ENCODE data around the gene CDC25B. TPM values are rescaled to one million over a fixed set of nuclear protein-coding genes. Genes with fewer than 3 reads are reported as not detected.

The CDC25B gene
- total and polyA plus RNA-seq, 10 of the 15 experiments (the other 5 are each of a cell fraction or from before 2014, with no cell fraction given), result 4.6 to 58.8 (median 24.6) TPM

- H3K79me2 ChIP-seq (ENCODE audit: control insufficient read depth, insufficient read depth, low read length), result no peaks in the 10 kb centered on the region
- ChIA-PET RAD21 (ENCODE audit: unreplicated experiment) (no interaction called here), SMC1A (ENCODE audit: uncharacterized antibody, unreplicated experiment) (interaction anchor here (1.4 kb wide), 1 partner anchor 15 kb away, joined by 3 read pairs; no protein-coding TSS in a partner anchor), CTCF (interaction anchor here (1.8 kb wide), 1 partner anchor 15 kb away, joined by 5 read pairs; the partner anchor contains the start of gene AP5S1), POLR2A (interaction anchor here (0.6 to 0.7 kb wide), 2 partner anchors 50 to 56 kb away, joined by 3 read pairs; no protein-coding TSS in a partner anchor)
- FAIRE-seq (no peak), DNase-seq (ENCODE audit: low read depth, low spot score) (no peak), ATAC-seq (no peak)
- H3K9ac ChIP-seq (ENCODE audit: control insufficient read depth, insufficient read depth, low read length), result no peak overlapping the region
- H3K36me3 ChIP-seq (ENCODE audit: control insufficient read depth in 2 of 2, insufficient read depth in 2 of 2, low read length in 1 of 2), result no peaks in the 10 kb centered on the region
- no peak overlapping the region for H3K4me2 ChIP-seq (ENCODE audit: control insufficient read depth, insufficient read depth)
- 89% methylated on average over 4 of the region's 4 CpGs for WGBS (ENCODE audit: insufficient coverage, insufficient replicate concordance, low lambda C conversion rate, missing lambda C conversion rate)
- H4K20me1 ChIP-seq (ENCODE audit: control insufficient read depth, insufficient read depth), result no peaks in the 10 kb centered on the region
- no peak for TF ChIP-seq ZNF207 (IDR thresholded peaks at IDR 0.05; ENCODE audit: borderline replicate concordance)
- no peak for TF ChIP-seq SREBF1 (IDR thresholded peaks at IDR 0.05; ENCODE audit: low read length)
- TF ChIP-seq CHD2 (IDR thresholded peaks at IDR 0.05; ENCODE audit: borderline replicate concordance, low read depth, low read length), result no peak
- no peaks in the 10 kb centered on the region for H3K9me3 ChIP-seq (replicated peaks; ENCODE audit: control insufficient read depth, insufficient read depth, low read length)
- intact Hi-C loops (cut with micrococcal nuclease; ENCODE audit: unreplicated experiment) (no loop called here), in situ Hi-C loops (cut with MboI) (no loop called here)
- H3K27me3 ChIP-seq (replicated peaks in 1 of 2; ENCODE audit: control insufficient read depth in 2 of 2, insufficient read depth in 2 of 2, low read length in 1 of 2), result no peaks in the 10 kb centered on the region
- H3K27ac ChIP-seq (ENCODE audit: control insufficient read depth, insufficient read depth), result no peak overlapping the region
- peaks cover 3% of the 10 kb centered on the region; the same call in 1 of the 2 replicates for H3K4me1 ChIP-seq (ENCODE audit: control insufficient read depth, insufficient read depth, low read length)
- no peak overlapping the region for H2AFZ ChIP-seq (ENCODE audit: control insufficient read depth, low read depth, low read length)
- no peak overlapping the region for H3K4me3 ChIP-seq
- no TSS peak for BruUV-seq (replicated peaks)
Observed at GRCh38 chr20:3836132-3836531, 40.0 kb downstream of the CDC25B start.

GRCh38 chr20:3839328-3839727 lies 43.2 kb downstream of the CDC25B start:
- no peaks in the 10 kb centered on the region for H3K9me3 ChIP-seq (replicated peaks; ENCODE audit: control insufficient read depth, insufficient read depth, low read length)
- in situ Hi-C loops (cut with MboI), result no loop called here
- RAD21 ChIA-PET (ENCODE audit: unreplicated experiment), result no interaction called here
- H2AFZ ChIP-seq (ENCODE audit: control insufficient read depth, low read depth, low read length), result no peak overlapping the region
- FAIRE-seq, result no peak
- WGBS (ENCODE audit: insufficient coverage, insufficient replicate concordance, low lambda C conversion rate, missing lambda C conversion rate), result 48% methylated on average over 3 of the region's 3 CpGs
- intact Hi-C loops (cut with micrococcal nuclease; ENCODE audit: unreplicated experiment), result no loop called here
- no peaks in the 10 kb centered on the region for H3K27me3 ChIP-seq (replicated peaks in 1 of 2; ENCODE audit: control insufficient read depth in 2 of 2, insufficient read depth in 2 of 2, low read length in 1 of 2)
- H4K20me1 ChIP-seq (ENCODE audit: control insufficient read depth, insufficient read depth), result no peaks in the 10 kb centered on the region
- BruUV-seq (replicated peaks), result no TSS peak
- SMC1A ChIA-PET (ENCODE audit: uncharacterized antibody, unreplicated experiment), result no interaction called here
- POLR2A ChIA-PET, result interaction anchor here (0.7 kb wide), 1 partner anchor 247 kb away, joined by 8 read pairs; no protein-coding TSS in a partner anchor
- no peak overlapping the region for H3K4me2 ChIP-seq (ENCODE audit: control insufficient read depth, insufficient read depth)
- H3K9ac ChIP-seq (ENCODE audit: control insufficient read depth, insufficient read depth, low read length), result no peak overlapping the region
- no peak for ATAC-seq
- peaks cover 4% of the 10 kb centered on the region; the same call in 1 of the 2 replicates for H3K4me1 ChIP-seq (ENCODE audit: control insufficient read depth, insufficient read depth, low read length)
- no peaks in the 10 kb centered on the region for H3K79me2 ChIP-seq (ENCODE audit: control insufficient read depth, insufficient read depth, low read length)
- H3K4me3 ChIP-seq, result no peak overlapping the region
- H3K27ac ChIP-seq (ENCODE audit: control insufficient read depth, insufficient read depth), result no peak overlapping the region
- CTCF ChIA-PET, result no interaction called here
- DNase-seq (ENCODE audit: low read depth, low spot score), result no peak
- no peaks in the 10 kb centered on the region for H3K36me3 ChIP-seq (ENCODE audit: control insufficient read depth in 2 of 2, insufficient read depth in 2 of 2, low read length in 1 of 2)
- TF ChIP-seq ASH2L (IDR thresholded peaks at IDR 0.05; ENCODE audit: borderline replicate concordance, low read depth), result no peak
- TF ChIP-seq RAD51 (IDR thresholded peaks at IDR 0.05), result no peak
- no peak for TF ChIP-seq PKNOX1 (IDR thresholded peaks at IDR 0.05)
- TF ChIP-seq STAT3 (IDR thresholded peaks at IDR 0.05; ENCODE audit: low read depth, low read length), result no peak
- no peak for TF ChIP-seq MLLT1 (IDR thresholded peaks at IDR 0.05)
- TF ChIP-seq SKIL (IDR thresholded peaks at IDR 0.05; ENCODE audit: low read depth, poor library complexity, severe bottlenecking), result no peak
- TF ChIP-seq RFX5 (IDR thresholded peaks at IDR 0.05; ENCODE audit: low read depth, low read length), result no peak
- no peak for TF ChIP-seq BCL3 (IDR thresholded peaks at IDR 0.05; ENCODE audit: borderline replicate concordance, insufficient read depth, low read depth, low read length, poor library complexity, severe bottlenecking)

Measured in GM12878 (cell line).